ENCODE measurements around the gene SPTBN5. TPM values are rescaled to one million over a fixed set of nuclear protein-coding genes. Genes with fewer than 3 reads are reported as not detected.

SPTBN5 gene
- total and polyA plus RNA-seq, 12 donors = under 0.01 to 6.8 (median 0.55) TPM

GRCh38 chr15:41817781-41818180, 76.1 kb downstream of the SPTBN5 start:
- H3K4me1 ChIP-seq (replicated peaks in 1 of 2) = no peaks in the 10 kb centered on the region
- H3K27ac ChIP-seq = no peak overlapping the region
- peaks cover 0 to 95% of the 10 kb centered on the region in 2 donors for H3K36me3 ChIP-seq (replicated peaks in 1 of 2)
- no peak for DNase-seq
- intact Hi-C loops (cut with DNase I) = no loop called here
- no peaks in the 10 kb centered on the region for H3K9me3 ChIP-seq (replicated peaks in 1 of 3)
- H3K4me3 ChIP-seq = no peak overlapping the region
- H3K27me3 ChIP-seq = no peaks in the 10 kb centered on the region
- 88 to 97% (median 92%) methylated on average over 6 of the region's 6 CpGs for WGBS, 4 donors
- TF ChIP-seq CTCF (IDR thresholded peaks at IDR 0.05) (no peak), POLR2A (IDR thresholded peaks at IDR 0.05) (no peak)

GRCh38 chr15:41817327-41817726, 76.5 kb downstream of the SPTBN5 start:
- Histone ChIP-seq H3K36me3 (replicated peaks in 1 of 2) (peaks cover 0 to 95% of the 10 kb centered on the region in 2 donors), H3K27ac (no peak overlapping the region), H3K9me3 (replicated peaks in 1 of 3) (no peaks in the 10 kb centered on the region), H3K27me3 (no peaks in the 10 kb centered on the region), H3K4me3 (no peak overlapping the region), H3K4me1 (replicated peaks in 1 of 2) (no peaks in the 10 kb centered on the region)
- DNase-seq = no peak
- no peak for TF ChIP-seq CTCF (IDR thresholded peaks at IDR 0.05)
- no peak for TF ChIP-seq POLR2A (IDR thresholded peaks at IDR 0.05)
- intact Hi-C loops (cut with DNase I) = no loop called here
- 90 to 96% (median 93%) methylated on average over 13 to 14 of the region's 14 CpGs for WGBS, 4 donors

- no peaks in the 10 kb centered on the region for H3K4me1 ChIP-seq (replicated peaks in 1 of 2)
- no peak for DNase-seq
- TF ChIP-seq CTCF (IDR thresholded peaks at IDR 0.05) (no peak), POLR2A (IDR thresholded peaks at IDR 0.05) (no peak)
- 94 to 97% (median 95%) methylated on average over 7 to 9 of the region's 9 CpGs for WGBS, 4 donors
- intact Hi-C loops (cut with DNase I) = no loop called here
- H3K4me3 ChIP-seq = no peak overlapping the region
- peaks cover 0 to 94% of the 10 kb centered on the region in 2 donors for H3K36me3 ChIP-seq (replicated peaks in 1 of 2)
- no peaks in the 10 kb centered on the region for H3K9me3 ChIP-seq (replicated peaks in 1 of 3)
- H3K27me3 ChIP-seq = no peaks in the 10 kb centered on the region
- H3K27ac ChIP-seq = no peak overlapping the region
Measured at GRCh38 chr15:41816788-41817187, 77.1 kb downstream of the SPTBN5 start.

GRCh38 chr15:41814534-41814933, 79.3 kb downstream of the SPTBN5 start:
- H3K4me3 ChIP-seq = no peak overlapping the region
- WGBS, 4 donors = 83 to 86% (median 84%) methylated on average over 5 of the region's 5 CpGs
- no peaks in the 10 kb centered on the region for H3K27me3 ChIP-seq
- no peak for DNase-seq
- no peaks in the 10 kb centered on the region for H3K9me3 ChIP-seq (replicated peaks in 1 of 3)
- intact Hi-C loops (cut with DNase I) = loop anchor here (5.0 kb wide), 3 partner anchors 42 to 257 kb away; partner anchors contain the start of genes MAPKBP1 (in 1 of the 2) and TYRO3 (in 1 of the 2)
- TF ChIP-seq CTCF (IDR thresholded peaks at IDR 0.05) = no peak
- TF ChIP-seq POLR2A (IDR thresholded peaks at IDR 0.05) = no peak
- H3K4me1 ChIP-seq (replicated peaks in 1 of 2) = no peaks in the 10 kb centered on the region
- H3K36me3 ChIP-seq (replicated peaks in 1 of 2) = peaks cover 0 to 71% of the 10 kb centered on the region in 2 donors
- H3K27ac ChIP-seq = no peak overlapping the region
